ENCODE data around the gene POT1. TPM values are rescaled to one million over a fixed set of nuclear protein-coding genes. Genes with fewer than 3 reads are reported as not detected.

The POT1 gene
- total and polyA plus RNA-seq, 2 of the 8 experiments (the other 6 are each of a cell fraction or from before 2014, with no cell fraction given) = 13.1 to 22.8 TPM

DNA sequence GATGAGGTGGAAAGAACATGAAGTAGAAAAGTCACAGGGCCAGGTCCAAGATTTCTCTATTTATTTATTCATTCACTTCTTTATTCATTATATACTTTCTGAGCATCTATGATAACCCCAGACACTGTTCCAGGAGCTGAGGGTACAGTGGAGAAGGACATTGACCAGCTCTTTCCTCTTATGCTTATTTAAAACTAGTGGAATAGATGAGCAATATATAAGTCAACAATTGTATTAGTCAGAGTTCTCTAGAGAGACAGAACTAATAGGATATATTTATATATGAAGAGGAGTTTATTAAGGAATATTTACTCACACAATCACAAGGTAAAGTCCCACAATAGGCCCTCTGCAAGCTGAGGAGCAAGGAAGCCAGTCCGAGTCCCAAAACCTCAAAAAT, 149.0 kb downstream of the POT1 start:
- DNase-seq (ENCODE audit: low read depth in 1 of 2, low spot score in 2 of 2) = no peak
- Histone ChIP-seq H2BK5ac (ENCODE audit: low read depth, low read length) (no peak overlapping the region), H3K23me2 (ENCODE audit: low read depth, low read length) (peaks cover 2% of the 10 kb centered on the region; the same call in 1 of the 2 replicates), H3K27ac (ENCODE audit: low read depth, low read length) (no peak overlapping the region), H3K4me2 (ENCODE audit: insufficient read depth in 1 of 2, low read depth in 2 of 2, low read length in 2 of 2) (no peak overlapping the region), H3K4me1 (replicated peaks in 1 of 4; ENCODE audit: control insufficient read depth in 3 of 4, insufficient read depth in 4 of 4, low read length in 3 of 4) (peaks cover 0 to 8% (median 3%) of the 10 kb centered on the region in 4 experiments; a peak in 5 of 7 replicates), H2BK12ac (ENCODE audit: low read depth, low read length) (no peak overlapping the region), H2AK5ac (ENCODE audit: low read depth, low read length) (no peak overlapping the region), H2AFZ (ENCODE audit: low read length) (no peak overlapping the region), H2BK15ac (ENCODE audit: low read length) (no peak overlapping the region), H3K27me3 (replicated peaks in 1 of 4; ENCODE audit: control insufficient read depth in 3 of 4, extremely low read depth in 1 of 4, insufficient read depth in 3 of 4, low read length in 3 of 4) (no peaks in the 10 kb centered on the region), H4K20me1 (replicated peaks in 1 of 2; ENCODE audit: control insufficient read depth in 1 of 2, insufficient read depth in 2 of 2, low read length in 2 of 2) (no peaks in the 10 kb centered on the region), H3K23ac (ENCODE audit: insufficient read length) (no peak overlapping the region), H2BK20ac (ENCODE audit: low read length) (no peak overlapping the region), H3K14ac (ENCODE audit: insufficient read length) (no peak overlapping the region), H3K79me1 (ENCODE audit: low read depth, low read length) (no peaks in the 10 kb centered on the region), H3K9me3 (ENCODE audit: insufficient read depth in 2 of 2, low read depth in 1 of 2, low read length in 1 of 2) (no peaks in the 10 kb centered on the region), H3K9ac (replicated peaks in 1 of 4; ENCODE audit: extremely low read depth in 1 of 4, low read depth in 3 of 4, low read length in 3 of 4) (no peak overlapping the region), H4K5ac (ENCODE audit: insufficient read length, low read depth, low read length) (no peak overlapping the region), H3K56ac (replicated peaks; ENCODE audit: insufficient read length, low read depth, low read length) (no peak overlapping the region), H3K18ac (ENCODE audit: extremely low read depth, low read length) (no peak overlapping the region), H4K91ac (replicated peaks; ENCODE audit: insufficient read length, low read length) (no peak overlapping the region), H3K4me3 (ENCODE audit: extremely low read depth in 1 of 4, insufficient read depth in 2 of 4, low read depth in 3 of 4, low read length in 4 of 4) (no peak overlapping the region), H4K8ac (ENCODE audit: extremely low read depth, insufficient read depth, low read length) (no peak overlapping the region), H3K79me2 (ENCODE audit: control insufficient read depth in 1 of 2, insufficient read depth in 2 of 2, low read length in 2 of 2) (no peaks in the 10 kb centered on the region), H3K36me3 (ENCODE audit: control insufficient read depth in 2 of 4, insufficient read depth in 4 of 4, low read length in 3 of 4) (no peaks in the 10 kb centered on the region), H2BK120ac (replicated peaks; ENCODE audit: low read depth, low read length) (no peak overlapping the region), H3K4ac (replicated peaks; ENCODE audit: insufficient read length, low read depth, low read length) (no peak overlapping the region)
- POLR2A ChIA-PET (ENCODE audit: partially characterized antibody) = no interaction called here
- TF ChIP-seq, protein P1, sequence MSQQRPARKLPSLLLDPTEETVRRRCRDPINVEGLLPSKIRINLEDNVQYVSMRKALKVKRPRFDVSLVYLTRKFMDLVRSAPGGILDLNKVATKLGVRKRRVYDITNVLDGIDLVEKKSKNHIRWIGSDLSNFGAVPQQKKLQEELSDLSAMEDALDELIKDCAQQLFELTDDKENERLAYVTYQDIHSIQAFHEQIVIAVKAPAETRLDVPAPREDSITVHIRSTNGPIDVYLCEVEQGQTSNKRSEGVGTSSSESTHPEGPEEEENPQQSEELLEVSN (IDR thresholded peaks at IDR 0.05) = no peak
- TF ChIP-seq FOSL1 (IDR thresholded peaks at IDR 0.05; ENCODE audit: insufficient read depth, low read depth, low read length) (no peak), SRF (IDR thresholded peaks at IDR 0.05; ENCODE audit: low read depth, low read length) (no peak), CHD1 (IDR thresholded peaks at IDR 0.05; ENCODE audit: low read depth, low read length) (no peak), EZH2 (IDR thresholded peaks at IDR 0.05; ENCODE audit: low read depth, low read length, severe bottlenecking) (no peak), CREB1 (IDR thresholded peaks at IDR 0.05) (no peak), SP1 (IDR thresholded peaks at IDR 0.05; ENCODE audit: low read depth, low read length) (no peak), YY1 (IDR thresholded peaks at IDR 0.05; ENCODE audit: low read depth, low read length) (no peak)
- TF ChIP-seq, protein P2, sequence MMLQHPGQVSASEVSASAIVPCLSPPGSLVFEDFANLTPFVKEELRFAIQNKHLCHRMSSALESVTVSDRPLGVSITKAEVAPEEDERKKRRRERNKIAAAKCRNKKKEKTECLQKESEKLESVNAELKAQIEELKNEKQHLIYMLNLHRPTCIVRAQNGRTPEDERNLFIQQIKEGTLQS (IDR thresholded peaks at IDR 0.05; ENCODE audit: insufficient read depth, low read depth, low read length) = no peak
- TF ChIP-seq, protein P3, sequence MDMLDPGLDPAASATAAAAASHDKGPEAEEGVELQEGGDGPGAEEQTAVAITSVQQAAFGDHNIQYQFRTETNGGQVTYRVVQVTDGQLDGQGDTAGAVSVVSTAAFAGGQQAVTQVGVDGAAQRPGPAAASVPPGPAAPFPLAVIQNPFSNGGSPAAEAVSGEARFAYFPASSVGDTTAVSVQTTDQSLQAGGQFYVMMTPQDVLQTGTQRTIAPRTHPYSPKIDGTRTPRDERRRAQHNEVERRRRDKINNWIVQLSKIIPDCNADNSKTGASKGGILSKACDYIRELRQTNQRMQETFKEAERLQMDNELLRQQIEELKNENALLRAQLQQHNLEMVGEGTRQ (IDR thresholded peaks at IDR 0.05; ENCODE audit: low read length) = no peak
- FAIRE-seq = no peak
- 88% methylated on average over 1 of the region's 1 CpG; no CpG with 5 or more reads in 1 of the 2 experiments for WGBS, 2 experiments (ENCODE audit: extremely low coverage in 1 of 2, insufficient coverage in 1 of 2, insufficient read length in 1 of 2, insufficient replicate concordance in 2 of 2, low coverage in 1 of 2, low lambda C conversion rate in 2 of 2, missing lambda C conversion rate in 1 of 2)
- CTCF ChIA-PET (ENCODE audit: partially characterized antibody) = interaction anchor here (1.9 to 2.0 kb wide), 2 partner anchors 15 to 505 kb away, joined by 7 to 8 read pairs; partner anchors contain the start of gene GPR37
